CD1c-positive myeloid dendritic cell (primary cell): ENCODE data around the gene REG3A.

ENCODE experiments used
- DNase-seq: peaks from one replicate; pipeline ENCODE4 v3.0.0-alpha.2; 2016; ENCODE audit errors: extremely low spot score

Gene REG3A

DNA sequence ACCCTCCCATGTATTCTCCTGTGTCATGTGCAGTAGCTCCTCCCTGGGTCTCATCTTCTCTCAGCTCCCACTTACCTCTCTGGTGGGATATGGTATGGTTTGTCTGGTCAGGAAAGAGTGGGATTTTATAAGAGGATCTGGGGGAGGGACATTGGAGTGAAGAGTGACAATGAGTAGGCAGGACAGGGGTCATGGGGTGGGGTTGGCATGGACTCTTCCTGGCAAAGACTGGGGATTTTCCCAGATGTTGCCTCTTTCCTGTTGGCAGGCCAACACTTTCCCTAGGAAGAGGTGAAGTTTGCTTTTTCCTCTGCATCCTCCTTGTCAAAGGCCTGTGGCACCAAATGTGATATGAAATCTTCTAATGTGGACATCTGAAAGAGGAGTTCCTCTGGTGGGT is at the start of gene REG3A:
Gene REG3A (minus strand): TSS at position 101 of the 400 bp plus-strand sequence. CDS start 348 bp downstream, outside the sequence.
- DNase-seq: no peak

GRCh38 chr2:79200762-79201161 is 41.2 kb upstream of the REG3A start:
- DNase-seq: no peak

DNA sequence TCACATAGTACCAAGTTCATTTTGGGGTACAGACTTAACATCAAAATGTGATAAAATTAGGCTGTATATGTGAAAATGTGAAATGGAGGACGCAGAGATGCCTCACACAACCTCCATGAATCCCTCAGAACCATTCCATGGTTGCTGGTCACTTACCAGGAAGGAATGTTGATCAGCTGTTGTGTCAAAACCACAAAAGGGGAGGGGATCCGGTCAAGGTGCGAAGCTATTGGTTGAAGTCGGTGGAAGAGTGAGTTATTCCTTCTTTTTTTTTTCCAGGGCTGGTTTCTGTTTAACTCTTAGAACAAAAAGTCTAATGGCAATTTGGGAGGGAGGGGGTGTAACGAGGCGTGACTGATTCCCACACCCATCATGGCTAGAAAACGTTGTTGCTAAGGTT is 32.3 kb upstream of the REG3A start:
- DNase-seq: no peak

DNA sequence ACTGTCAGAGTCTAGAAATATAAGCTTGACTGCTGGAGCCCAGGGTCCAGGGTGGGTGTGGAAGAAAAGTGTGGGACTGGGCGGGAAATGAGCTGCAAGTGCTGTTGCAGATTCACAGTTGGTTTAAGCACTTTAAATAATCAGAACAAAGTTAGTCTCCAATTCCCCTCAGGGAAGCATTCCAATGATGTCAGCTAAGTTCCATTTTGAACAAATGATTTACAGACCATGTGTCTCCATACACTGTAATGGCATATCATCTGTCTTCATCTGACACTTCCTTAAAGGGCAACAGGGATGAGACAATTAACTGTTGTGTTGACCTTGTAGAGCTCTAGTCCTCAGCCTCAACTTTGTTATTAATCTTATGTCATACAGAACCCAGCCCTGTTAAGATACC is 31.5 kb upstream of the REG3A start:
- DNase-seq: no peak

- DNase-seq: no peak
These were observed 29.9 kb upstream of the REG3A start for GRCh38 chr2:79189465-79189864.

DNA sequence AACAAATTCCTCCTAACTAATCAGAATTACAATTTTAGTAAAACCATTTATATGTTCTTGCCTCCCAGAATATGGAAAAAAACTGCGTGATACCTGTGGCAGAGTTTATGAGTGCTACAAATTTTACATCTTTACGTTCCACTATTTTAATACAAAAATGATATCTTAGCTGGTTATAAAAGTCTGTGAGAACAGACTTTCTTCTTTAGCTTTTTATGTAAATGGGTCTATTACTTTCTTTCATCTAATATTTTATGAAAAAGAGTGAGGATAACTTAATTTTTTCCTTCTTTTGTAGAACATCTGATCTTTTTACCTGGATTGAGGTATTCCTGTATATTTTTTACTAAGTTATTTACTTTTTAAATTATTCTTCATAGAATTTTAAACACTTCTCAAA is 22.1 kb upstream of the REG3A start:
- DNase-seq: no peak

GRCh38 chr2:79180092-79180491 is 20.5 kb upstream of the REG3A start:
- DNase-seq: no peak

GRCh38 chr2:79179036-79179435 is 19.5 kb upstream of the REG3A start:
- DNase-seq: no peak

- no peak for DNase-seq
These were observed 18.6 kb upstream of the REG3A start for GRCh38 chr2:79178076-79178674.

- DNase-seq: no peak
These were observed 11.9 kb upstream of the REG3A start for GRCh38 chr2:79171348-79171958.

DNA sequence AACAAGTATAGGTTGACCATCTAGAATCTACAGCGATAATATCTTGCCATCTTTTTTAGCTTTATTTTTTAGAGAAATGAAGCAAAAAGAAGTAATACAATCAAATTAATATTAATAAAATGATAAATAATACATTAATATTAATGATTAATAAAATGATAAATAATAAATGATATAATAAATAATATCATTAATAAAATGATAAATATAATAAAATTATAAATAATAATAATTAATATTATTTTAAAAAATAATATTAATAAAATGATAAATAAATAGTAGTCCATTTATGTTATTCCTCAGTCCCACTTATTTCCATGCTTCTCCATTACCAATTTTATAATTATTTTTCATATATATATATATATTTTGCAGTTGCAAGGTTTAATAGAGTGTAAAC is 3.2 kb upstream of the REG3A start:
- DNase-seq: no peak

- no peak for DNase-seq
These were observed 2.6 kb upstream of the REG3A start for GRCh38 chr2:79162132-79162531.

DNA sequence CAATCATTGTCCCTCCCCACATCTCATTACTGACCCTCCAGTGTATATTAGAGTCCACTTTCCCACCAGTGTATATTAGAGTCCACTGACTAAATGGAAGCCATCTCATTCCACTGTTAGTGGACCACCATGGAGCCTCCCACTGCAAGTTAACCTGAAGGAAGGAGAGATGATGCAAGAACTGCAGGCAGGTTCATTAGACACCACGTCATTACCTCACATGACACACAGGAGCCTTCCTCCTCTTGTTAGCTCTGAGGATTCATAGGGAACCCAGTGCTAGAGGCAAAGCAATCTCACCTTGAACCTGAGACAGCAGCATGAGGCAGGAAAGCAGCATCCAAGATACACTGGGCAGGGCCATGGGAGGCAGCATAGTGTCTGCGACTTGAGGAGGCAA is 523 bp downstream of the REG3A start:
- DNase-seq: no peak

- no peak for DNase-seq
These were observed 3.6 kb downstream of the REG3A start for GRCh38 chr2:79155826-79156476.

DNA sequence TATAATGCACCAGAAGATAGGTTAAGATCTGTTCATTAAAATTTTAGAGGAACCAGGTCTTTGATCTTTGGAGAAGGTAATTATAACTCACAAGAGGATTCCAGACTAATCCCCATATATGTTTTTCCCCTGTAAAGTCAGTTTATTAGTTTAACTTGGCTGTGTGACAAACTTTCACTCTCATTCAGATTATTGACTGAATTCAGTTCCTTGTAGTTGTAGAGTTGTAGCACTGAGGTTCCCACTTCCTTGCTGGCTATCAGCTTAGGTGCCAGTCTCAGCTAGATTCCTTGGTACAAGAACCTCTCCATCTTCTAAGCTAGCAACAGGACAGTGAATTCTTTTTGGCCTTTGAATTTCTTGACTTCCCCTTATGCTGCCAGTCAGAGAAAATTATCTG is 20.1 kb downstream of the REG3A start:
- DNase-seq: no peak

DNA sequence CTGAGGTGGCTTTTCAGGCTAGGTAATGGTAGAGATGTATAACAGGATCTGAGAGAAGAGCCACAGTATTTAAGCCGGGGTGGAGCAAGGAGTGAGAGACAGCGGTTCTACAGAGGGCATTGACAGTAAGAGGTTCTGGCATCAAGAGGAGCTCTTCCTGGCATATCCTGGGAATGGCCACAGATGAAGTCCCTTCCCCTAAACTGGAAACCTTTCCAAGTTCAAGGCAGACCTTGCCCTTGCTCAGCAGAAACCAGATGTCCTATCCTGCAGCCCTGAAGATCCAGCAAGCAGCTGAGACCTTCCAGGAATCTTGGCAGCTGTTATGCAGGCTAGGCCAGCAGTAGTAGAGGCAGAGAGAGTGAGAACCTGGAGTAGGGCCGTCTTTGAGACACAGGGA is 21.2 kb downstream of the REG3A start:
- DNase-seq: no peak

- DNase-seq: no peak
These were observed 27.9 kb downstream of the REG3A start for GRCh38 chr2:79131687-79132086.

GRCh38 chr2:79129804-79130203 is 29.7 kb downstream of the REG3A start:
- DNase-seq: no peak

DNA sequence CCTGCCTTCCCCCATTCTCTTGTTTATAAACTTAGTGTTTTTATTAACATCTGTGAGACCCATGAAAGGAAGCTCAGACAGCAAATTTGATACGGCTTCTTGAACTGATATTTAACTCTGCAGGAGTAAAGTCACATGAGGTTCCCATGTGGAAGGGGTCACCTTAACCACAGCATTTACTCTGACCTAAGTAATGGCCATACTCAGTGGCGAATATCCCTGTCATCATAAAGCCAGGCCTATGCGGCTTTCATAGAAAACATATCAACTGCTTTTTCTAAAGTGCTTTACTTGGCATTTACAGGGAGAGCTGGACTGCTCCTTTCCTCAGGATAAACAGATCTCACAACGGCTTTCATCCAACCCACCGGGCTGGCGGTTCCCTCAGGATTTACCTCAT is 30.3 kb downstream of the REG3A start:
- DNase-seq: no peak

DNA sequence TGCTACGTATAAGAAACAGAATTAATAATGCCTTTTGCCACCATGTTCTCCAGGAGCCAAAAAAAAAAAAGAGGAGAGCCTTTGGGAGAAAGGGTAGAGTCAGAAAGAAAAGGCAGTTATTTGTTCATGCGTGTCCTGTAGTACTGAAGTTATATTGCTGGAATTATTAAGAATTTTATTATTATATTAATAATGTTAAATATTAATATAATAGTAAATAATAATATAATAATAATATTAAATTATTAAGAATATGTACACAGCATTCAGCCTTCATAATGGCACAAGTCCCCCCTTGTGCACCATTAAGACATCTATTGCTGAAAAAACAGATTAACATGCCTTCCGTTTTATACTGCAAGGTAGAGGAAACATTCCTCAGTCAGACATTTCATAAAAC is 31.1 kb downstream of the REG3A start:
- DNase-seq: no peak

DNA sequence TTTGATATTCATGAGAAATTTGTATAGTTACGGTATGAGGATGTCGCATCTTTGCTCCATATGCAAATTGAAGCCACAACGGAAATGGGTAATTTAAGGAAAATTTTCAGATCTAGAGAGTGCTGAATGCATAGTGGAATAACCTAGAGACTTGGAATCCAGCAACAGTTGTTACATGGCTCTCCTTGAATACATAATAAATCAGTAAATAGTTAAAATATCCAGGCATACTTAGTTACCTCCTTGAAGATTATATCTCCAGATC is 33.9 kb downstream of the REG3A start:
- DNase-seq: no peak

DNA sequence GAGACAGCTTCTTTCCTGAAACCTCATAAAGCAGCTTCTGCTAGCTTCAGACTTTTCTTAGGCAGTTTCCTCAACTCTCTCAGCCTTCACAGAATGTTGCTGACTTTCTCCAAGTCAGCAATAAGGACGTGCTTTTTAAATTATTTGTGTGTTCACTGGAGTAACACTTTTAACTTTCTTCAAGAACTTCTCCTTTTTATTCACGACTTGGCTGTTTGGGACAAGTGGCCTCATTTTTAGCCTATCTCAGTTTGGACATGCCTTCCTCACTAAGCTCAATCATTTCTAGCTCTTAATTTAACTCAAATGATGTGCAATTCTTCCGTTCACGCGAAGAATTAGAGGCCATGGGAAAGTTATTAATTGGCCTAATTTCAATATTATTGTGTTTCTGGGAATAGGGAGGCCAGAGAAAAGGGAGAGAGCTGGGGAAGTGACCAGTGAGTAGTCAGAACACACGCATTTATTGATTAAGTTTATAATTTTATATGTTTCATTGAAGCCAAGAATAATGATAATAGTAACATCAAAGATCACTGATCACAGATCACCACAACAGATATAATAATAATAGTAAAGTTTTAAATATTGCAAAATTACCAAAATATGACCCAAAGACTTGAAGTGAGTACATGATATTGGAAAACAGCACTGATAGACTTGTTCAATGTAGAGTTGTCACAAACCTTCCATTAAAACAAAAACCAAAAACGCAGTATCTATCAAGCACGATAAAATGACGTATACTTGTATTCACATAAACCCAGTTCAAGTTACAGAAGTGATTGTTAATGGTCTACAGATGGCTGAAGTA is 34.4 kb downstream of the REG3A start:
- DNase-seq: no peak

DNA sequence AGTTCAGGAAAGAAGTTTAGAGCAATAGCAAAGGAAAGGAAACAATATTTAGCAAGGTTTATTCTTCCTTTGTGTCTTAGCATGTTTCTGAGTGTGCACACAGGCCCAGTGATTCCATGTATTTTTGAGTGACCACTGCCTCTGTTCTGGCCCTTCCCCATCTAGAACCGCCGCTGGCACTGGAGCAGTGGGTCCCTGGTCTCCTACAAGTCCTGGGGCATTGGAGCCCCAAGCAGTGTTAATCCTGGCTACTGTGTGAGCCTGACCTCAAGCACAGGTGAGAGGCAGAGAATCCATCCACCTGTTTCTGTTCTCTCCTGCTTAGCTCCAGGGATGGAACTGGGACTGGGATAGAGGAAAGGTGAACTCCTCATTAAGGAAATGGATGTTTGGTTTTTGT is 36.9 kb downstream of the REG3A start:
- no peak for DNase-seq
